ENCODE data around the gene SLC13A1.

- TF ChIP-seq EP300 (IDR thresholded peaks at IDR 0.05) (no peak), POLR2AphosphoS5 (IDR thresholded peaks at IDR 0.05) (no peak), POLR2A (IDR thresholded peaks at IDR 0.05) (no peak)
Measured at GRCh38 chr7:123096976-123097375, 102.8 kb downstream of the SLC13A1 start.
